Body of pancreas (tissue), 4 donors: ENCODE measurements around the gene MAD1L1. TPM values are rescaled to one million over a fixed set of nuclear protein-coding genes. Genes with fewer than 3 reads are reported as not detected.
A peak's percentile ranks its signal among the peaks of the same experiment; 100 is the strongest.

Experiments
- ATAC-seq: fragments of 150-250 bp; one replicate; pipeline ENCODE4 v1.9.1; 2016
- DNase-seq, 4 donors: peaks; one replicate each; pipeline ENCODE4 v3.0.0-alpha.2; 2019
- H3K27ac ChIP-seq, 4 donors: fragments of 200-600 bp; sonication (generic); 1 replicate in 3 of 4; 2 replicates in 1 of 4; pipeline versions ENCODE4 v1.5.1 to v1.6.1; 2016 to 2019; ENCODE audit warnings: mild to moderate bottlenecking in 1 of 4, mixed read lengths in 1 of 4, moderate library complexity in 1 of 4
- H3K27me3 ChIP-seq, 2 donors: fragments of 200-600 bp; sonication (generic); one replicate each; pipeline ENCODE4 v1.6.0; 2016; ENCODE audit warnings: mild to moderate bottlenecking in 1 of 2
- H3K36me3 ChIP-seq, 2 donors: fragments of 200-600 bp; sonication (generic); replicated peaks in 1 of 2; 2 replicates each; pipeline ENCODE4 v1.5.1; 2016; ENCODE audit warnings: low read depth in 2 of 2; ENCODE audit not compliant: insufficient read depth in 1 of 2
- H3K4me1 ChIP-seq: fragments of 200-600 bp; sonication (generic); one replicate; pipeline ENCODE4 v1.6.0; 2016
- H3K4me3 ChIP-seq, 2 donors: fragments of 200-600 bp; sonication (generic); 1 replicate in 1 of 2; 2 replicates in 1 of 2; pipeline ENCODE4 v1.5.1; 2016 to 2019
- H3K9me3 ChIP-seq, 3 donors: fragments of 200-600 bp; sonication (generic); 1 replicate in 2 of 3; 2 replicates in 1 of 3; pipeline ENCODE4 v1.5.1; 2016
- CTCF ChIP-seq, 7 experiments: fragments of 450-650 bp in 4 of 7; fragments of 200-600 bp in 3 of 7; sonication (generic) in 3 of 7; IDR thresholded peaks; one replicate each; pipeline ENCODE4 v1.5.1; 2016 to 2019; ENCODE audit warnings: antibody characterized with exemption in 7 of 7
- POLR2A ChIP-seq, 3 donors: fragments of 450-650 bp; IDR thresholded peaks; one replicate each; pipeline ENCODE4 v1.6.1; 2016; ENCODE audit warnings: antibody characterized with exemption in 3 of 3, mild to moderate bottlenecking in 2 of 3
- WGBS, 2 donors: methylation state at CpG; one replicate each; pipeline ENCODE4 v1.1.5; 2017; 5-methylcytosine and 5-hydroxymethylcytosine counted together
- intact Hi-C: fragments of 100-400 bp; cut with DNase I; formaldehyde crosslinking; loops from one replicate; pipeline ENCODE4 v1.15.1; 2023
- total RNA-seq, 2 donors: library from RNA; depleted of rRNA; stranded (reverse); fragments of >200 nt; gene quantifications; one replicate each; pipeline ENCODE4 v1.1.0, GENCODE V29; 2016

The MAD1L1 gene
- total RNA-seq, 2 donors from 2014 or later, result 14.0 to 66.9 TPM

GRCh38 chr7:1811850-1812508, 420.8 kb downstream of the MAD1L1 start:
- ATAC-seq, result no peak

GRCh38 chr7:1810961-1811849, 421.5 kb downstream of the MAD1L1 start:
- TF ChIP-seq CTCF (IDR thresholded peaks at IDR 0.05), result peak in 1 of 7 experiments; percentile 35
- TF ChIP-seq POLR2A (IDR thresholded peaks at IDR 0.05), result no peak
- WGBS, 2 donors, result 71 to 75% methylated on average over 22 to 25 of the region's 25 CpGs
- no peaks in the 10 kb centered on the region for H3K9me3 ChIP-seq
- no peak overlapping the region for H3K4me3 ChIP-seq
- H3K4me1 ChIP-seq, result no peaks in the 10 kb centered on the region
- DNase-seq, result no peak
- no peaks in the 10 kb centered on the region for H3K27me3 ChIP-seq
- H3K27ac ChIP-seq, result no peak overlapping the region
- ATAC-seq, result no peak
- intact Hi-C loops, result no loop called here
- no peaks in the 10 kb centered on the region for H3K36me3 ChIP-seq

More at GRCh38 chr7:1811850-1812508, 420.8 kb downstream of the MAD1L1 start:
- TF ChIP-seq CTCF (IDR thresholded peaks at IDR 0.05) (no peak), POLR2A (IDR thresholded peaks at IDR 0.05) (no peak)
- no peaks in the 10 kb centered on the region for H3K36me3 ChIP-seq
- H3K4me3 ChIP-seq, result no peak overlapping the region
- no peak overlapping the region for H3K27ac ChIP-seq
- intact Hi-C loops, result no loop called here
- WGBS, 2 donors, result 33 to 47% methylated on average over 2 to 9 of the region's 9 CpGs
- H3K4me1 ChIP-seq, result no peaks in the 10 kb centered on the region
- H3K27me3 ChIP-seq, result no peaks in the 10 kb centered on the region
- peak in 2 of 4 donors; percentile 9 to 55 for DNase-seq
- H3K9me3 ChIP-seq, result no peaks in the 10 kb centered on the region

GRCh38 chr7:1810521-1810920, 422.2 kb downstream of the MAD1L1 start:
- Histone ChIP-seq H3K27ac (no peak overlapping the region), H3K9me3 (no peaks in the 10 kb centered on the region), H3K36me3 (no peaks in the 10 kb centered on the region), H3K4me1 (no peaks in the 10 kb centered on the region), H3K4me3 (no peak overlapping the region), H3K27me3 (no peaks in the 10 kb centered on the region)
- TF ChIP-seq POLR2A (IDR thresholded peaks at IDR 0.05), result no peak
- no peak for TF ChIP-seq CTCF (IDR thresholded peaks at IDR 0.05)
- DNase-seq, result no peak
- WGBS, 2 donors, result 59 to 65% methylated on average over 16 of the region's 16 CpGs
- intact Hi-C loops, result no loop called here
- ATAC-seq, result no peak

- Histone ChIP-seq H3K4me3 (no peak overlapping the region), H3K36me3 (no peaks in the 10 kb centered on the region), H3K27ac (no peak overlapping the region), H3K9me3 (no peaks in the 10 kb centered on the region), H3K4me1 (no peaks in the 10 kb centered on the region), H3K27me3 (no peaks in the 10 kb centered on the region)
- no peak for DNase-seq
- no peak for ATAC-seq
- WGBS, 2 donors, result 79 to 83% methylated on average over 13 to 26 of the region's 29 CpGs
- intact Hi-C loops, result no loop called here
- no peak for TF ChIP-seq POLR2A (IDR thresholded peaks at IDR 0.05)
- no peak for TF ChIP-seq CTCF (IDR thresholded peaks at IDR 0.05)
Observed at GRCh38 chr7:1809601-1810258, 423.0 kb downstream of the MAD1L1 start.
